ENCODE measurements around the gene CD83.
"Not testable (repeated sequence)": the region's sequence is repeated elsewhere in the genome, so short reads cannot be mapped to it uniquely, and the experiment has no call there.

The CD83 gene

GRCh38 chr6:14147891-14148290 is 30.3 kb downstream of the CD83 start:
- ChIA-PET CTCF (interaction anchor here (0.9 kb wide), 1 partner anchor 235 kb away, joined by 3 read pairs; no protein-coding TSS in a partner anchor), POLR2A (ENCODE audit: low non-redundant PET) (no interaction called here)
- no peak for DNase-seq (ENCODE audit: low spot score)
- no peak for TF ChIP-seq CTCF (conservative IDR thresholded peaks at IDR 0.05; ENCODE audit: low read depth)
- H3K27ac ChIP-seq, result no peak overlapping the region

- ChIA-PET CTCF (interaction anchor here (0.9 kb wide), 1 partner anchor 236 kb away, joined by 3 read pairs; no protein-coding TSS in a partner anchor), POLR2A (ENCODE audit: low non-redundant PET) (no interaction called here)
- H3K27ac ChIP-seq, result no peak overlapping the region
- DNase-seq (ENCODE audit: low spot score), result no peak
- TF ChIP-seq CTCF (conservative IDR thresholded peaks at IDR 0.05; ENCODE audit: low read depth), result no peak
Measured at GRCh38 chr6:14148471-14148870, 30.9 kb downstream of the CD83 start.

- CTCF ChIA-PET, result interaction anchor here (0.6 kb wide), 1 partner anchor 439 kb away, joined by 3 read pairs; no protein-coding TSS in a partner anchor
- TF ChIP-seq CTCF (conservative IDR thresholded peaks at IDR 0.05; ENCODE audit: low read depth), result no peak
- POLR2A ChIA-PET (ENCODE audit: low non-redundant PET), result no interaction called here
- no peak for DNase-seq (ENCODE audit: low spot score)
- H3K27ac ChIP-seq, result no peak overlapping the region
Measured at GRCh38 chr6:14149053-14149738, 31.6 kb downstream of the CD83 start.

GRCh38 chr6:14149739-14150130 is 32.2 kb downstream of the CD83 start:
- POLR2A ChIA-PET (ENCODE audit: low non-redundant PET), result no interaction called here
- no peak for DNase-seq (ENCODE audit: low spot score)
- TF ChIP-seq CTCF (conservative IDR thresholded peaks at IDR 0.05; ENCODE audit: low read depth), result no peak
- no peak overlapping the region for H3K27ac ChIP-seq
- CTCF ChIA-PET, result no interaction called here

- DNase-seq (ENCODE audit: low spot score); CTCF ChIA-PET; POLR2A ChIA-PET (ENCODE audit: low non-redundant PET); H3K27ac ChIP-seq: not testable (repeated sequence)
Measured at GRCh38 chr6:14151300-14151699, 33.7 kb downstream of the CD83 start.

- ChIA-PET CTCF (interaction anchor here (0.6 kb wide), 2 partner anchors 230 to 526 kb away, joined by 4 to 6 read pairs; no protein-coding TSS in a partner anchor), POLR2A (ENCODE audit: low non-redundant PET) (no interaction called here)
Measured at GRCh38 chr6:14151773-14152172, 34.2 kb downstream of the CD83 start.

More at GRCh38 chr6:14151773-14152172, 34.2 kb downstream of the CD83 start:
- no peak for DNase-seq (ENCODE audit: low spot score)
- TF ChIP-seq CTCF (conservative IDR thresholded peaks at IDR 0.05; ENCODE audit: low read depth), result no peak
- H3K27ac ChIP-seq, result no peak overlapping the region

All from RWPE1 (cell line).